IMR-90 (cell line): Measurements from ENCODE around the gene S100A2. TPM values are rescaled to one million over a fixed set of nuclear protein-coding genes. Genes with fewer than 3 reads are reported as not detected.
A peak's percentile ranks its signal among the peaks of the same experiment; 100 is the strongest.

ENCODE experiments used
- ATAC-seq: fragments of 200-7000 bp; cut with Tn5 transposase; 2 replicates; pipeline ENCODE4 v1.9.1; 2020; ENCODE audit warnings: low read depth, mild to moderate bottlenecking, moderate library complexity
- BruUV-seq: library from RNA; stranded (reverse); fragments of 400-500 nt; replicated peaks from 2 replicates; lab custom pipeline; 2021; lab: Mats Ljungman, UMichigan
- CTCF ChIA-PET: fragments of 300-600 bp; formaldehyde crosslinking; extraction: SDS; loops from one replicate; lab custom pipeline; 2021; ENCODE audit warnings: antibody characterized with exemption; lab: Yijun Ruan, JAX
- POLR2A ChIA-PET: fragments of 300-600 bp; sonication (Branson Sonifier 250); formaldehyde crosslinking; loops from one replicate; lab custom pipeline; 2022; ENCODE audit warnings: antibody characterized with exemption; ENCODE audit not compliant: unreplicated experiment; lab: Charles Lee
- DNase-seq: peaks from one replicate; pipeline ENCODE4 v3.0.0; 2013
- H2AFZ ChIP-seq: replicated peaks from 2 replicates; pipeline ENCODE3; 2013; ENCODE audit warnings: low read length, mild to moderate bottlenecking; ENCODE audit not compliant: poor library complexity
- H2AK5ac ChIP-seq: 2 replicates; pipeline ENCODE4 v1.6.1; 2013; ENCODE audit warnings: low read depth, low read length, inconsistent platforms
- H2AK9ac ChIP-seq: replicated peaks from 2 replicates; pipeline ENCODE3; 2013; ENCODE audit warnings: mild to moderate bottlenecking, low read depth, low read length, moderate library complexity; ENCODE audit not compliant: poor library complexity
- H2BK120ac ChIP-seq: 2 replicates; pipeline ENCODE4 v1.6.1; 2013; ENCODE audit warnings: low read depth, low read length, inconsistent platforms
- H2BK15ac ChIP-seq: 3 replicates; pipeline ENCODE4 v1.6.1; 2013; ENCODE audit warnings: low read depth, low read length, inconsistent platforms
- H2BK20ac ChIP-seq: 2 replicates; pipeline ENCODE4 v1.6.1; 2013; ENCODE audit warnings: low read depth, mild to moderate bottlenecking, inconsistent platforms, low read length, moderate library complexity
- H2BK5ac ChIP-seq: 2 replicates; pipeline ENCODE4 v1.6.1; 2013; ENCODE audit warnings: mild to moderate bottlenecking, low read depth, low read length, inconsistent platforms; ENCODE audit not compliant: poor library complexity, severe bottlenecking
- H3K14ac ChIP-seq: replicated peaks from 2 replicates; pipeline ENCODE4 v1.6.1; 2013; ENCODE audit warnings: low read depth, low read length, inconsistent platforms
- H3K18ac ChIP-seq: 2 replicates; pipeline ENCODE4 v1.6.1; 2013; ENCODE audit warnings: low read depth, low read length, control low read depth
- H3K23ac ChIP-seq: 2 replicates; pipeline ENCODE4 v1.6.1; 2013; ENCODE audit warnings: low read depth, low read length, inconsistent platforms
- H3K27ac ChIP-seq: 2 replicates; pipeline ENCODE4 v1.5.1; 2013; ENCODE audit warnings: mild to moderate bottlenecking, control low read depth, low read length; ENCODE audit not compliant: insufficient read depth
- H3K27me3 ChIP-seq: 2 replicates; pipeline ENCODE4 v1.6.1; 2013; ENCODE audit warnings: low read length; ENCODE audit not compliant: control insufficient read depth, insufficient read depth
- H3K36me3 ChIP-seq: 2 replicates; pipeline ENCODE4 v1.6.1; 2013; ENCODE audit warnings: low read length, mixed read lengths; ENCODE audit not compliant: control insufficient read depth, insufficient read depth
- H3K4ac ChIP-seq: 2 replicates; pipeline ENCODE4 v1.6.1; 2013; ENCODE audit warnings: low read depth, low read length, inconsistent platforms
- H3K4me1 ChIP-seq: 2 replicates; pipeline ENCODE4 v1.6.1; 2013; ENCODE audit warnings: low read length, mixed read lengths; ENCODE audit not compliant: control insufficient read depth, insufficient read depth
- H3K4me2 ChIP-seq: 2 replicates; pipeline ENCODE4 v1.6.1; 2013; ENCODE audit warnings: low read depth, mild to moderate bottlenecking, control low read depth, low read length, moderate library complexity
- H3K4me3 ChIP-seq: 2 replicates; pipeline ENCODE4 v1.5.1; 2013; ENCODE audit warnings: low read depth, mild to moderate bottlenecking, control low read depth, low read length, moderate library complexity; ENCODE audit not compliant: insufficient read depth
- H3K56ac ChIP-seq: 2 replicates; pipeline ENCODE4 v1.6.1; 2013; ENCODE audit warnings: low read length, inconsistent platforms; ENCODE audit not compliant: insufficient read depth; ENCODE audit errors: extremely low read depth
- H3K79me1 ChIP-seq, 2 experiments: 2 replicates each; pipeline ENCODE4 v1.6.1; 2013; ENCODE audit warnings: low read length in 2 of 2, inconsistent platforms in 1 of 2, low read depth in 1 of 2
- H3K9ac ChIP-seq: 2 replicates; pipeline ENCODE4 v1.6.1; 2013; ENCODE audit warnings: low read depth, low read length, control low read depth
- H3K9me1 ChIP-seq: 2 replicates; pipeline ENCODE4 v1.6.1; 2013; ENCODE audit warnings: low read length, inconsistent platforms; ENCODE audit not compliant: insufficient read depth
- H3K9me3 ChIP-seq: 2 replicates; pipeline ENCODE4 v1.6.1; 2013; ENCODE audit warnings: low read length; ENCODE audit not compliant: control insufficient read depth, insufficient read depth
- H4K20me1 ChIP-seq: 2 replicates; pipeline ENCODE4 v1.6.1; 2013; ENCODE audit warnings: low read length, inconsistent platforms; ENCODE audit not compliant: insufficient read depth
- H4K5ac ChIP-seq: 2 replicates; pipeline ENCODE4 v1.6.1; 2013; ENCODE audit warnings: mild to moderate bottlenecking, low read depth, low read length, control low read depth
- H4K8ac ChIP-seq, 2 experiments: 2 replicates each; pipeline ENCODE4 v1.6.1; 2013; ENCODE audit warnings: low read depth in 2 of 2, low read length in 2 of 2, control low read depth in 1 of 2, inconsistent platforms in 1 of 2
- H4K91ac ChIP-seq: 2 replicates; pipeline ENCODE4 v1.6.1; 2013; ENCODE audit warnings: low read depth, low read length, inconsistent platforms; ENCODE audit not compliant: insufficient read depth
- CEBPB ChIP-seq: IDR thresholded peaks from 2 replicates; pipeline ENCODE4 v1.6.1; 2012; ENCODE audit warnings: low read depth, low read length, improper control_type of control experiment
- CHD1 ChIP-seq: IDR thresholded peaks from 2 replicates; pipeline ENCODE4 v1.6.1; 2012; ENCODE audit warnings: low read depth, low read length, improper control_type of control experiment
- POLR2A ChIP-seq: IDR thresholded peaks from 2 replicates; pipeline ENCODE4 v1.6.1; 2012; ENCODE audit warnings: mild to moderate bottlenecking, low read depth, low read length
- WGBS, 2 experiments: methylation state at CpG; one replicate each; pipeline versions ENCODE4 v1.1.5 to v1.1.7; 2013; ENCODE audit warnings: missing lambda C conversion rate in 2 of 2; ENCODE audit not compliant: insufficient read length in 1 of 2; ENCODE audit errors: extremely low coverage in 2 of 2; 5-methylcytosine and 5-hydroxymethylcytosine counted together
- dilution Hi-C: fragments of 300-500 bp; cut with HindIII; formaldehyde crosslinking; loops from one replicate; pipeline ENCODE4 v1.14.3; 2018; ENCODE audit warnings: low sequenced_read_pairs; ENCODE audit not compliant: unreplicated experiment
- in situ Hi-C: fragments of 300-500 bp; cut with MboI; formaldehyde crosslinking; loops from 3 replicates; pipeline ENCODE4 v1.14.3; 2019; ENCODE audit warnings: low sequenced_read_pairs, inconsistent platforms, mixed read lengths
- intact Hi-C: fragments of 100-400 bp; cut with micrococcal nuclease; formaldehyde crosslinking; loops from 2 replicates; pipeline ENCODE4 v1.10.0; 2022
- polyA plus RNA-seq, 3 experiments: library from polyadenylated mRNA; depleted of rRNA; stranded (reverse); fragments of >200 nt; gene quantifications; 2 replicates each; pipeline ENCODE4 v1.2.3, GENCODE V29; 2012; ENCODE audit warnings: low replicate concordance in 1 of 3
- total RNA-seq: library from RNA; depleted of rRNA; stranded (reverse); fragments of >200 nt; gene quantifications from 2 replicates; pipeline ENCODE4 v1.2.3, GENCODE V29; 2012
- TF ChIP-seq, protein P1 (sequence below): fragments of 150-350 bp; IDR thresholded peaks from 2 replicates; pipeline ENCODE4 v1.6.1; 2016; ENCODE audit warnings: low read depth, mild to moderate bottlenecking, low read length, moderate library complexity, borderline replicate concordance
- TF ChIP-seq, protein P2 (sequence below): fragments of 150-350 bp; IDR thresholded peaks from 2 replicates; pipeline ENCODE4 v1.6.1; 2017; ENCODE audit warnings: mild to moderate bottlenecking, antibody characterized with exemption, low read length, low read depth

The S100A2 gene
- total and polyA plus RNA-seq, 2 of the 4 experiments (the other 2 are of a cell fraction) = 3.6 to 7.9 TPM

DNA sequence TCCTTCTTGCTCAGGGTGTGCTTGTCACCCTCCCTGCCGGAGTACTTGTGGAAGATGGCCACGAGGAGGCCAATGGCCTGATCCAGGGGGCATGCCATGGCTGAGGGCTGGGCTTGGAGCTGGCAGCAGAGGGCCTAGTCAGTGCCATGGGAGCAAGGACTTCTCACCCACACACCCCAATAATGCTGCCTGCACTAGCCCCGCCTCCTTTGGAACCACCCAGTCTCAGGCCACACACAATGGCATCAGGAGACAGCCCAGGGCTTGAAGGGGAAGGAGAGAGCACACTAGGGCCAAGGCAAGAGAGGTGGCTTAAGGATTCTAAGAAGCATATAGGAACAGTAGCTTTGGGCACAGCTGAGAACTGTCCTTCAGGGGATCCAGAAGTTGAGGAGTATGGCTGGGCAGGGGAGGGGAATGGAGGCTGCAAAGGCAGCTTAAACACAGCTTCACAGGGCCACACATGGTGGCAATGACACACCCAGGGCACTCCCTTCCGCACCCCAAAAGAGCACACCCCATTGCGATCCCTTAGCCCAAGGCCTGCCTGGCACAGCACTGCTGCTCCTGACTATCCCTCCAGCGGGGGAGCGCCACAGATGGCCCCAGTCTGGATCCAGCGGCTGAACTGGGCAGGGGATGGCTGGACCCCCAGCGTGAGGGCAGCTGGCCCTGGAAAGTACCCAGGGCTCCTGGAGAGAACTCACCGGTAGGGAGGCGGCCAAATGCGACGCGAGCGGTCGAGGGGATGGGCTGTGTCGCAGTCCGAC is 30.2 kb downstream of the S100A2 start, which contains the start of gene S100A6:
S100A6 (minus strand) TSS at position 750 of the 770 bp plus-strand sequence; CDS start at position 98, 652 bp downstream.
- H3K23ac ChIP-seq = peak within 1 kb of the TSS; percentile 99
- peaks cover 18% of the 10 kb centered on the region for H4K20me1 ChIP-seq
- peak within 1 kb of the TSS; percentile 91 for H3K27ac ChIP-seq
- H3K27me3 ChIP-seq = no peaks in the 10 kb centered on the region
- H4K5ac ChIP-seq = peak within 1 kb of the TSS; percentile 89
- WGBS, 2 experiments = 15% methylated on average over 15 of the region's 18 CpGs; no CpG with 5 or more reads in 1 of the 2 experiments
- DNase-seq (no peak), ATAC-seq (peak; percentile 25)
- peaks cover 5 to 67% of the 10 kb centered on the region in 2 experiments; a peak in 3 of 4 replicates for H3K79me1 ChIP-seq
- H3K14ac ChIP-seq = peak within 1 kb of the TSS; percentile 99
- peak within 1 kb of the TSS; percentile 76 to 99 for H4K8ac ChIP-seq
- peaks cover 33% of the 10 kb centered on the region for H3K9me1 ChIP-seq
- intact Hi-C loops (no loop called here), dilution Hi-C loops (no loop called here), in situ Hi-C loops (loop anchor here (25.0 kb wide), 1 partner anchor 427 kb away; the partner anchor contains the start of genes CREB3L4, CRTC2 and SLC39A1)
- ChIA-PET POLR2A (interaction anchor here (0.7 to 3.9 kb wide), 11 partner anchors 9 to 92 kb away, joined by 3 to 34 read pairs (median 6); partner anchors contain the start of genes S100A13, S100A16, S100A2 and S100A3), CTCF (interaction anchor here (0.8 to 2.4 kb wide), 4 partner anchors 24 to 33 kb away, joined by 4 to 13 read pairs (median 6); no protein-coding TSS in a partner anchor)
- H2AK5ac ChIP-seq = peak within 1 kb of the TSS; percentile 99
- H3K4me3 ChIP-seq = peak within 1 kb of the TSS; percentile 82
- H3K9ac ChIP-seq = peak within 1 kb of the TSS; percentile 97
- H3K18ac ChIP-seq = peak within 1 kb of the TSS; percentile 91
- H3K4ac ChIP-seq = peak within 1 kb of the TSS; percentile 99
- TF ChIP-seq CEBPB (no peak), CHD1 (peak; percentile 73), POLR2A (peak; percentile 95)
- TF ChIP-seq, protein P1, sequence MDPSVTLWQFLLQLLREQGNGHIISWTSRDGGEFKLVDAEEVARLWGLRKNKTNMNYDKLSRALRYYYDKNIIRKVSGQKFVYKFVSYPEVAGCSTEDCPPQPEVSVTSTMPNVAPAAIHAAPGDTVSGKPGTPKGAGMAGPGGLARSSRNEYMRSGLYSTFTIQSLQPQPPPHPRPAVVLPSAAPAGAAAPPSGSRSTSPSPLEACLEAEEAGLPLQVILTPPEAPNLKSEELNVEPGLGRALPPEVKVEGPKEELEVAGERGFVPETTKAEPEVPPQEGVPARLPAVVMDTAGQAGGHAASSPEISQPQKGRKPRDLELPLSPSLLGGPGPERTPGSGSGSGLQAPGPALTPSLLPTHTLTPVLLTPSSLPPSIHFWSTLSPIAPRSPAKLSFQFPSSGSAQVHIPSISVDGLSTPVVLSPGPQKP = no peak
- TF ChIP-seq, protein P2, sequence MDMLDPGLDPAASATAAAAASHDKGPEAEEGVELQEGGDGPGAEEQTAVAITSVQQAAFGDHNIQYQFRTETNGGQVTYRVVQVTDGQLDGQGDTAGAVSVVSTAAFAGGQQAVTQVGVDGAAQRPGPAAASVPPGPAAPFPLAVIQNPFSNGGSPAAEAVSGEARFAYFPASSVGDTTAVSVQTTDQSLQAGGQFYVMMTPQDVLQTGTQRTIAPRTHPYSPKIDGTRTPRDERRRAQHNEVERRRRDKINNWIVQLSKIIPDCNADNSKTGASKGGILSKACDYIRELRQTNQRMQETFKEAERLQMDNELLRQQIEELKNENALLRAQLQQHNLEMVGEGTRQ = no peak
- H2BK120ac ChIP-seq = peak within 1 kb of the TSS; percentile 91
- peak within 1 kb of the TSS; percentile 96 for H3K56ac ChIP-seq
- peak within 1 kb of the TSS; percentile 69 for H2BK15ac ChIP-seq
- peak within 1 kb of the TSS; percentile 96 for H2AFZ ChIP-seq
- peak within 1 kb of the TSS; percentile 82 for H2BK20ac ChIP-seq
- peak within 1 kb of the TSS; percentile 96 for H2BK5ac ChIP-seq
- TSS peak; percentile 90 for BruUV-seq
- H2AK9ac ChIP-seq = peak within 1 kb of the TSS; percentile 100
- H3K9me3 ChIP-seq = no peaks in the 10 kb centered on the region
- H3K4me2 ChIP-seq = peak within 1 kb of the TSS; percentile 90
- peaks cover 34% of the 10 kb centered on the region for H3K4me1 ChIP-seq
- peak within 1 kb of the TSS; percentile 98 for H4K91ac ChIP-seq
- H3K36me3 ChIP-seq = peaks cover 11% of the 10 kb centered on the region
